Duodenal mucosa (tissue), 2 donors: ENCODE results near the gene USP10.
"Not testable (repeated sequence)": the region's sequence is repeated elsewhere in the genome, so short reads cannot be mapped to it uniquely, and the experiment has no call there.

Experiments used
- H3K27ac ChIP-seq: one replicate; pipeline ENCODE4 v1.7.0; 2013; ENCODE audit warnings: low read depth, low read length
- H3K27me3 ChIP-seq, 2 donors: one replicate each; pipeline ENCODE4 v1.7.0; 2013; ENCODE audit warnings: low read length in 2 of 2, control low read depth in 1 of 2; ENCODE audit not compliant: insufficient read depth in 2 of 2, control insufficient read depth in 1 of 2
- H3K36me3 ChIP-seq, 2 donors: one replicate each; pipeline ENCODE4 v1.7.0; 2013; ENCODE audit warnings: low read length in 2 of 2, control low read depth in 1 of 2; ENCODE audit not compliant: insufficient read depth in 2 of 2, control insufficient read depth in 1 of 2
- H3K4me1 ChIP-seq, 2 donors: one replicate each; pipeline ENCODE4 v1.7.0; 2013; ENCODE audit warnings: low read length in 2 of 2, control low read depth in 1 of 2; ENCODE audit not compliant: insufficient read depth in 2 of 2, control insufficient read depth in 1 of 2
- H3K4me3 ChIP-seq, 2 donors: one replicate each; pipeline ENCODE4 v1.7.0; 2013; ENCODE audit warnings: low read length in 2 of 2, low read depth in 1 of 2
- H3K9ac ChIP-seq, 2 donors: one replicate each; pipeline ENCODE4 v1.7.0; 2013; ENCODE audit warnings: low read length in 2 of 2, low read depth in 1 of 2
- H3K9me3 ChIP-seq, 2 donors: one replicate each; pipeline ENCODE4 v1.7.0; 2013; ENCODE audit warnings: low read length in 2 of 2, control low read depth in 1 of 2; ENCODE audit not compliant: control insufficient read depth in 1 of 2

USP10 gene

DNA sequence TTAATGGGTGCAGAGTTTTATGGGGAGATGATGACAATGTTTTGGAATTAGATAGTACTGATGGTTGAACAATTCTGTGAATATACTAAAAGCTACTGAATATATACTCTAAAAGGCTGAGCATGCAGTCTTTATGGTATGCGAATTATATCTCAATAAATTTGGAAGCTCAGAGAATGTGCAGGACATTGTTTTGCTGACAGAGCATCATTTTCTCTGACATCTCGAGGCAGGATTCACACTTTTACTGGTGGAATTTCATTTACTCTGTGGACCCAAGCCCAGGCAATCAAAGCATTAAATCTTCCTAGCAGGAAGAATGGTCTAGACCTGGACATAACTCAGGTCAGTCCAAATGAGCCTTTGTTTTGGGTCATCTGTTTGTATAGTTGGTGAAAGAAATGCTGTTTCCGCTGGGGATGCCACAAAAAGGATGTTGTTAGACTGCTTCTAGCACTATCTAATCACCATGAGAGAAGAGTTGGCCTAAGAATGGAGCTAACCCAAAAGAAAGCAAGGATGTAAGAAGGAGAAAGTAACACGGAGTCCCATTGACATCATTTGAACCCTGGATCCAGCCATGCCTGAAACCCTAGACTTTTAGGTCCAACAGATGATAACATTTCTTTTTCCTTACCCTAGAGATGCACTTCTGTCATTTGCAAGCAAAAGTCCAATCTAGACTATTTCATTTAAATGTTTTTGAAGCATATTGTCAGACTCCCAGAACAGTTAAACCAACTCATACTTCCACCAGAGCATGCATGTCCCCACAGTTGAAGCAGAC lies 18.8 kb upstream of the USP10 start:
- H3K27me3 ChIP-seq: peaks cover 0 to 4% of the 10 kb centered on the region in 2 donors
- no peaks in the 10 kb centered on the region for H3K4me1 ChIP-seq
- H3K27ac ChIP-seq: no peak overlapping the region
- no peaks in the 10 kb centered on the region for H3K36me3 ChIP-seq
- no peak overlapping the region for H3K9ac ChIP-seq
- H3K9me3 ChIP-seq: no peaks in the 10 kb centered on the region
- H3K4me3 ChIP-seq: no peak overlapping the region

DNA sequence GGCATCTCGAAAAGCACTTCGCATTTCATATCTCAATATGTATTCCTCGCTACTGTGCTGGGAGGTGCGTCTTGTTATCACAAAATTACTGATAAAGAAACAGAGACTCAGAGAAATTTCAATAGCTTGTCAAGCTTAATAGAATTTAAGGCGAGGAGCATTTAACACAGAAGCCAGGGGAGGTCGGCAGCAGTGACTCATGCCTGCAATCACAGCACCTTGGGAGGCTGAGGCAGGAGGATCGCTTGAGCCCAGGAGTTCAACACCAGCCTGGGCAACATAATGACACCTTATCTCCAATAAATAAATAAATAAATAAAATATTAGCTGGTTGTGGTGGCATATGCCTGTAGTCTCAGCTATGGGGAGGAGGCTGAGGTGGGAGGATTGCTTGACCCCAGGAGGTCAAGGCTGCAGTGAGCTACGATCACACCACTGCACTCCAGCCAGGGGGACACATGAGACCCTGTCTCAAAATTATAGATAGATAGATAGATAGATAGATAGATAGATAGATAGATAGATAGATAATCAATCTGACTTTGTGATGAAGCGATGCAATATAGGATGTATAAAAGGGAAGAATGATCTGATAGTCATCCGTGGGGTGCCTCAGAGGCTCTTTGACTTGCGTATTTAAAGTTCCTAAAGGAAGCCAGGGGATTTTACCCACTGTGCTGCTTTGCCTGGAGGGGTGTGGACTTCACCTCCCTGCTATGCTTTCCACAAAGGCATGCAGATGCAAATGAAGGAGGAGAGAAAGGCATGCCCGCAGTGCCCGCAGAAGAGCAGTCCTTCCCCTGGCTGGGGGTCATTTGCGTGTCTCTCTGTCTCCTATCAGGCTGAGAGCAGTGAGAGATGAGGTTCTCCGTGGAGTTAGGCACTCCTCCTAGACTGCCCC lies 15.9 kb upstream of the USP10 start:
- H3K4me1 ChIP-seq: no peaks in the 10 kb centered on the region
- no peak overlapping the region for H3K4me3 ChIP-seq
- H3K27ac ChIP-seq: no peak overlapping the region
- no peak overlapping the region for H3K9ac ChIP-seq
- no peaks in the 10 kb centered on the region for H3K36me3 ChIP-seq
- H3K27me3 ChIP-seq: peaks cover 0 to 4% of the 10 kb centered on the region in 2 donors
- no peaks in the 10 kb centered on the region for H3K9me3 ChIP-seq

DNA sequence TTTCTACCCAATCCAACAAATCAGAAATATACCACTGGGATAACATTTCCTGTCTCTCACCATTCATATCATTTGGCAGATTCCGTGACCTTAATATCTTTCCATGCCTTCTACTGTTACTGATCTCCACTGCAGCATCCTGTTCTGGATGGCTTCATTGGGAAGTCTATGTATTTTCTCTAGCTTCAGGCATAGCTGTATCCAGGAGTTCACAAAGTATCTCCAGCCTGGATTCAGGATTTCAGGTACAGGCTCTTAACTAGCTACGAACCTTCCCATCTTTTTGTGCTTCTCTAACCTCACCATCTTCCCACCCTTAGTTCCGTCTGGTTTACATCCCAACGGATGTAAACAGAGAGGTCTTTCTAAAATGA lies 15.2 kb upstream of the USP10 start:
- H3K27me3 ChIP-seq: peaks cover 0 to 4% of the 10 kb centered on the region in 2 donors
- no peaks in the 10 kb centered on the region for H3K36me3 ChIP-seq
- H3K9ac ChIP-seq: no peak overlapping the region
- no peaks in the 10 kb centered on the region for H3K9me3 ChIP-seq
- H3K4me3 ChIP-seq: no peak overlapping the region
- H3K27ac ChIP-seq: no peak overlapping the region
- H3K4me1 ChIP-seq: no peaks in the 10 kb centered on the region

DNA sequence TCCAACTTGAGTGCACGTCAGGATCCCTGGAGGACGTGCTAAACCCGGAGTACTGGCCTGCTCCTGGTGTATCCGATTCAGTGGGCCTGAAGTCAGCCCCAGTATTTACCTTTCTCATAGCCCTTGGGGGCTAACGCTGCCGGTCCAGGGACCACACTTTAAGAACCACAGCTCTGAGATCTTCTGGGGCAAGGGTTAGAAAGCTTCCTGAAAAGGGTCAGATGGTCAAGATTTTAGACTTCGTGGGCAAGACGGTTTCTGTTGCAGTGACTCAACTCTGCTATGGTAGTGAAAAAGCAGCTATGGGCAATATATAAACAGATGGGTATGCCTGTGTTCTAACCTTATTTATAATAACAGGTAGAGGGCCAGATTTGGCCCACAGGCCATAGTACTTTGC lies 14.6 kb upstream of the USP10 start:
- H3K9me3 ChIP-seq: no peaks in the 10 kb centered on the region
- no peak overlapping the region for H3K27ac ChIP-seq
- H3K36me3 ChIP-seq: no peaks in the 10 kb centered on the region
- H3K4me1 ChIP-seq: no peaks in the 10 kb centered on the region
- no peak overlapping the region for H3K4me3 ChIP-seq
- peaks cover 0 to 4% of the 10 kb centered on the region in 2 donors for H3K27me3 ChIP-seq
- H3K9ac ChIP-seq: no peak overlapping the region

DNA sequence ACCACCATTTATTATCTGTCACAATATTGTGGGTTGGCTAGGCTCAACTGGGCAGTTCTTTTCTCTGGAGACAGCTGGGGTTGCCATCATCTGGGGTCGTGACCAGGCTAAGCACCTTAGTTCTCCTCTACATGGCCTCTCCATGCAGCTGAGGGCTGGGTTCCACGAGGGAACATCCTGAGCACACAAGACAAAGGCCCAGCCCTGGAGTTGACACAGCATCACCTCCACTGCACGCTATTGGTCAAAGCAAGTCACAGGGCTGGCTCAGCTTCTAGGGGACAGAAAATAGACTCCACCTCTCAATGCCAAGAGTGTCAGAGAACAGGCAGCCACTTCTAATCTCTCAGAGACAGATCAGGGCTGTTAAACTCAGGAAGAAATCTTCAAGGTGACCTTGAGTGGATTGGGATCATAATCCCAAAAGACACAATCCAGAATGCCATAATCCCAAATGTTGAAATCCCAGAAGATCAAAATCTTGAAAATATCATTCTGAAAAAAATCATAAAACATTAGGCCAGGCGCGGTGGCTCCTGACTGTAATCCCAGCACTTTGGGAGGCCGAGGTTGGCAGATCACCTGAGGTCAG lies 13.0 kb upstream of the USP10 start:
- H3K9ac ChIP-seq: no peak overlapping the region
- H3K27ac ChIP-seq: no peak overlapping the region
- no peaks in the 10 kb centered on the region for H3K9me3 ChIP-seq
- H3K4me1 ChIP-seq: peaks cover 8 to 9% of the 10 kb centered on the region in 2 donors
- H3K36me3 ChIP-seq: no peaks in the 10 kb centered on the region
- peaks cover 0 to 4% of the 10 kb centered on the region in 2 donors for H3K27me3 ChIP-seq
- no peak overlapping the region for H3K4me3 ChIP-seq

DNA sequence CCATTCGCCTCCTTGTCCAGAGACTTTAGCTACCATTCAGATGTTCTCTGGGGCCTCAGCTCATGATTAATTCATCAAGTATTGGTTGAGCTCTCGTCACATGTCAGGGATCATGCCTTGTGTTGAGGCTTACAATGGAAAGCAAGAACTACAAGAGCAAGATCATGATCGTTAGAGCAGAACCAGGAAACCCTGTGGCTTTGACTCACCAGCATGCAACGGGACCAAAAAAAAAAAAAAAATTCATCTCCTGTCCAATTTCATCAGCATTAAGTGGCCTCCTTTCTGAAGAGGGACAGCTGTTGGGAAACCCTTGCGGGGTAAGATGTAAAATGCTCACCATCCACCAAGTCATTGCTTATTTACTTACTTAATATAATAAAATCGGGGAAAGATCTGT lies 12.1 kb upstream of the USP10 start:
- H3K36me3 ChIP-seq: no peaks in the 10 kb centered on the region
- no peak overlapping the region for H3K4me3 ChIP-seq
- H3K9ac ChIP-seq: no peak overlapping the region
- peaks cover 0 to 4% of the 10 kb centered on the region in 2 donors for H3K27me3 ChIP-seq
- no peaks in the 10 kb centered on the region for H3K9me3 ChIP-seq
- H3K27ac ChIP-seq: no peak overlapping the region
- peaks cover 8 to 10% of the 10 kb centered on the region in 2 donors for H3K4me1 ChIP-seq

DNA sequence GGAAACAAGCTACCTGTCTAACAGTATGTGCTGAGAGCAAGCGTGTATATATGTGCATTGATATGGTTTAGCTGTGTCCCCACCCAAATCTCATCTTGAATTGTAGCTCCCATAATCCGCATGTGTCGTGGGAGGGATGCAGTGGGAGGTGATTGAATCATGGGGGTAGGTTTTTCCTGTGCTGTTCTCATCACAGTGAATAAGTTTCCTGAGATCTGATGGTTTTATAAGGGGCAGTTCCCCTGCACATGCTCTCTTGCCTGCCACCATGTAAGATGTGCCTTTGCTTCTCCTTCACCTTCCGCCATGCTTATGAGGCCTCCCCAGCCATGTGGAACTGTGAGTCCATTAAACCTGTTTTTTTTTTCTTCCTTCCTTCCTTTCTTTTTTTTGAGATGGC lies 11.6 kb upstream of the USP10 start:
- not testable (repeated sequence) for H3K9ac ChIP-seq, H3K36me3 ChIP-seq, H3K27me3 ChIP-seq, H3K27ac ChIP-seq, H3K9me3 ChIP-seq, H3K4me3 ChIP-seq
- H3K4me1 ChIP-seq: peaks cover 8 to 10% of the 10 kb centered on the region in 2 donors

DNA sequence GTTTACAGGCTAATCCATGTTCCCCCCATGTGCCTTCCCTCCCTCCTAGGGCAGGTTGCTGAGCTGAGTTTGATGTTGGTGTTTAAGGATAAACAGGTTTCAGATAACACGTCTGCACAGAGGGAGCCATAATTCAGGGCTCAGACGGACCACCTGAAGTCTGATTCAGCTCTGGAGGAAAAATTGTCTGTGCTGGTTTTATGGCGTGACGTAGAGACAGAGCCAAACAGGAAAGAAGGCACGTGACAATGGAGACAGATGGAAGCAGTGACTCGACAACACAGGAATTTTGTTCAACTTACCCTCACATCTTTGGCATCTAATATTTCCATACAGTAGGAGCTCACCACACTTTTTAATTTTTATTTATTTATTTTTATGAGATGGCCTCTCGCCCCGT lies 10.7 kb upstream of the USP10 start:
- Histone ChIP-seq H3K9me3 (no peaks in the 10 kb centered on the region), H3K36me3 (no peaks in the 10 kb centered on the region), H3K4me3 (no peak overlapping the region), H3K9ac (no peak overlapping the region), H3K27me3 (peaks cover 0 to 4% of the 10 kb centered on the region in 2 donors), H3K4me1 (peaks cover 8 to 10% of the 10 kb centered on the region in 2 donors), H3K27ac (no peak overlapping the region)

DNA sequence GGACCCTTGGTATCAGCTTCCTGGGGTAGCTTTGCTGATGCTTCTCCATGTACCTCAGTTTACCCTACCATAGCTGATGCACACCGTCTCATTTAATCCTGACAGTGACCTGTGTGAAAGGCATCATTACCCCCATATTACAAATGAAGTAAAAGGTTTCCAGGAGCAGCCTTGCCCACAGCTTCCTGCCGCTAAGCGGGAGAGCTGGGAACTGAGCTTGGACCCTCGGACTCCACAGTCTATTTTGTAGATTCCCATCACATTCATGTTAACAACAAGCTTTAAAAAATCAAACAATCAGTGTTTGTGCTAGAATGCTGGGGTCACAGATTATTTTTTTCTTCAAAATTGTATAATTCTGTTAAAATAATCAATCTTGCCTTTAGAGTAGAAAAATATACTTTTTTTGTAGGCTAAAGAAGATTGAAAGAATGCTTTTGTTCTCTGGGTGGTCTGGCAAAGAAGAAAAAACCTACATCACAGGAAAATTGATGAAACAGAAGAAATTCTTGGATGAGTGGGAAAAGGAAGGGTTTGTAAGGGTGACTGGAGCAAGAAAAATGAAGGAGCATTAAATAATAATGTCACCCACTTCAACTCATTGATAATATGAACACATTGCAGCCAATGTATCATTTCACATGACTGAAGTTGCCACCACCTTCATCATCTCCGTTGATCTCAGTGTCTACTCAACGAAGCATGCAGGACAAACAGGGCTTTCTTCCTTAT lies 9.5 kb upstream of the USP10 start:
- H3K4me1 ChIP-seq: peaks cover 8 to 10% of the 10 kb centered on the region in 2 donors
- no peaks in the 10 kb centered on the region for H3K27me3 ChIP-seq
- H3K4me3 ChIP-seq: no peak overlapping the region
- H3K27ac ChIP-seq: no peak overlapping the region
- H3K9ac ChIP-seq: no peak overlapping the region
- no peaks in the 10 kb centered on the region for H3K36me3 ChIP-seq
- H3K9me3 ChIP-seq: no peaks in the 10 kb centered on the region
